NCI-H1436 (cell line): ENCODE results near the gene CD19.
"Not testable (repeated sequence)": the region's sequence is repeated elsewhere in the genome, so short reads cannot be mapped to it uniquely, and the experiment has no call there.

Experiments
- DNase-seq: peaks from one replicate; lab custom pipeline; 2025; lab: John Stamatoyannopoulos, UW

Gene CD19

DNA sequence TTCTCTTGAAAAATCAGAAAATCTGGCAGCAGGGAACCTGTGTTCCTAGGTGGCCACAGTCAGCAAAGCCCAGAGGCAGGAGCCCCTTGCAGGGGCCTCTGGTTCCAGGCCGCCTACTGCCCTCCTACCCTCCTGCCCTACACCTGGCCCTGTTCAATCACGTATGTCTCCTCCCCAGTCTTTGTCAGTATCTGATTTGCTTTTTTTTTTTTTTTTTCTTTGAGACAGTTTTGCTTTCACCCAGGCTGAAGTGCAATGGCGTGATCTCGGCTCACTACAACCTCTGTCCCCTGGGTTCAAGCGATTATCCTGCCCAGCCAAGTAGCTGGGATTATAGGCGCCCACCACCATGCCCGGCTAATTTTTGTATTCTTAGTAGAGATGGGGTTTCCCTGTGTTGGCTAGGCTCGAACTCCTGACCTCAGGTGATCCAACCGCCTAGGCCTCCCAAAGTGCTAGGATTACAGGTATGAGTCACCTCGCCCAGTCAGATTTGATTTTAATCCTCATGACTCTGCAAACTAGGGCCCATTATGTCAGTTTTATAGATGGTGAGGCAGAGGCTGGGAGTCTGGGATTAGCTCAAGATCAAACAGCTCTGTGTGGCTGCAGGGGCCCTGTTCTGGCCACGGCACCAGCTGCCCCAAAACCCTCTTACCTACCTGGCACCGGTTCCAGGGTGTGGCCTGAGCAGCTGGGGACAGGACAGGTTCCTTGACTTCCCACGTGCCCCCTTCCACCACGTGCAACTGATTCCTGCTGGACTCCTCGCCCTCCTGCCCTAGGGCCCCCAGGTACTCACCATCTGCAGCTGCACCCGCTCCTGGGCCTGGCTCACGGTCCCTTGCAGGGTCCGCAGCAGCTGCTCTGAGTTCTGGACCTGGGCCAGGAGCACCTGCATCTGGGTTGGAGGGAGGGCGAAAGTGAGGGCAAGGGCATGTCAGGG lies 21.4 kb upstream of the CD19 start:
- no peak for DNase-seq

DNA sequence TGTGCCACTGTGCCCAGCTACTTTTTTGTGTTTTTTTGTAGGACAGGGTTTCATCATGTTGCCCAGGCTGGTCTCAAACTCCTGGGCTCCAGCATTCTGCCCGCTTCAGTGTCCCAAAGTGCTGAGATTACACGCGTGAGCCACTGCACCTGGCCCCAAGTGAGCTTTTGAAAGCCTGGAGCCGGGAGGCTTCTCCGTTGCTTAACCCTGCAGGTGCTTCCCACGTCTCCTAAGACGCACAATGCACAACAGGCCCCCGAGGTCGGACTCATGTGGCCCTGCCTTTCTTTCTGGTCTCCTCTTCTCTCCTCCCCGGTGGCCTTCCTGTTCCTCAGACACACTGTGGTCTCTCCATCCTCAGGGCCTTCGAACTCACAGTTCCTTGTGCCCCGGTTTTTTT lies 19.2 kb upstream of the CD19 start:
- DNase-seq = no peak

DNA sequence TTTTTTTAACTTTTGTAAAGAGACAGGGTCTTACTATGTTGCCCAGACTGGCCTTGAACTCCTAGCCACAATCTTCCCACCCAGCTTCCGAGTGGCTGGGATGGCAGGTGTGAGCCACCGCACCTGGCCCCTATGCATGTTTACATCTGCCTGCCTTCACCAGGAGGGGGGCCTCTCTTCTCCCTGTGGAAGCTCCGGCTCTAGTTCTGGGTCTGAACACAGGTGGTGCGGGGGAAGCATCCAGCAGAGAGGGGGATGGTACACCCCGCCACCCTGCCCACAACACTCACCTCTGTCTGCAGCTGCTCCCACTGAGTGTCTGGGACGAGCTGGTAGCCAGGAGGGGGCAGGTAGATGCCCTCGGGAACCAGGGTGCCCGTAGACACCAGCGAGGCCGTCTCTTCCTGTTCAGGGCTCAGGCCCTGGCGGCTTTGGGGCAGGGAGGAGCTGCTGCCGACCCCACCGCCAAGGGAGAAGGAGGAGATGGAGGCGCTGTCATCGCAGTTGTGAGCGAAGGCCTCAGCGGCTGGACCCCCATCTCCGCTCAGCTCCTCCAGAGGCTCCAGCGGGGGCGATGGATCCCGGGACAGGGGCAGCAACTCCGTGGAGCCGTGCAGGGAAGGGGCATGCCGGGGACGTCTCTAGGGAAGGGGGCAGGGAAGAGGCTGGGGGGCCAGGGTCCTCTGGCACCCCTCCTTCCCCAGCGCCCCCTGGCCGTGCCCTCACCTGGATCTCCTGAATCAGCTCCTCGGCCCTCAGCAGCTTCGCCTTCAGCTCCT lies 17.6 kb upstream of the CD19 start:
- DNase-seq = no peak

DNA sequence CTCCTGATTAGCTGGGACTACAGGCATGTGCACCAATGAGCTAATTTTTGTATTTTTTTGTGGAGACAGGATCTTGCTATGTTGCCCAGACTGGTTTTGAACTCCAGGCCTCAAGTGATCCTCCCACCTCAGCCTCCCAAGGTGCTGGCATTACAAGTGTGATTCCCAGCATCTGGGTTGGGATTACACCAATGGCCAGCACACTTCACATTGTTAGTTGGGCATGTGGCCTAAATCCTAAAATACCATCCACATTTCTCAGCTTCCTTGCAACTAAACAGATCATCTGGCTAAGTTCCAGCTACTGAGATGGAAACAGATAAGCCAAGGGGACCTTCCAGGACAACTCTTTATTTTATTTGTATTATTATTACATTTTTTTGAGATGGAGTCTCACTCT lies 16.6 kb upstream of the CD19 start:
- no peak for DNase-seq

DNA sequence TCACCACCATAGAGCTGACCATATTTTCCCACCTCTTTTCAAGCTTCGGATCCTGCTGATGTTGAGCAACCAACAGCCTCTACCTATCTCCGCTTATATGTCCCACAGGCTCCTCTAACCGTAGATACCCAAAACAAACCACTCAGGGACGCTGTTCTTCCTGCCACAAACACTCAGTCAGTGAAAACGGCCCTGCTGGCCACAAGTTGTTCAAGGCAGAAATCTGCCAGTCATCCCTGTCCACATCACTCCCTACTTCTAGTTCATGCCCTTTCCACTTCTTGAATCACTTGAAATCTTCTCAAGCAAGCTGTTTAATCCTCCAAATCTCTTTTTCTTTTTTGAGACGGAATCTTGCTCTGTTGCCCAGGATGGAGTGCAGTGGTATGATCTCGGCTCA lies 14.7 kb upstream of the CD19 start:
- DNase-seq = no peak

DNA sequence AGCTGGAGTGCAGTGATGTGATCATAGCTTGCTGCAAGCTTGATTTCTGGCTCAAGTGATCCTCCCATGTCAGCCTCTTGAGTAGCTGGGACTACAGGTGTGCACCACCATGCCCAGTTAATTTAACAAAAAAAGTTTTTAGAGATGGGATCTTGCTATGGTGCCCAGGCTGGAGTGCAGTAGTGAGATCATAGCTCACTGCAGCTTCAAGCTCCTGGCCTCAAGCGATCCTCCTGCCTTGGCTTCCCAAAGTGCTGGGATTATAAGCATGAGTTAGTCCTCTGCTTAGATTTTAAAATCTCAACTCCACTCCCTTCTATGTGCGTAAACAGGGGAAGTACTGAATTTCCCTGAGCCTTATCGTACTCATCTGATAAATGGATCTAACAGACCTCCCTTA lies 13.1 kb upstream of the CD19 start:
- DNase-seq = no peak

DNA sequence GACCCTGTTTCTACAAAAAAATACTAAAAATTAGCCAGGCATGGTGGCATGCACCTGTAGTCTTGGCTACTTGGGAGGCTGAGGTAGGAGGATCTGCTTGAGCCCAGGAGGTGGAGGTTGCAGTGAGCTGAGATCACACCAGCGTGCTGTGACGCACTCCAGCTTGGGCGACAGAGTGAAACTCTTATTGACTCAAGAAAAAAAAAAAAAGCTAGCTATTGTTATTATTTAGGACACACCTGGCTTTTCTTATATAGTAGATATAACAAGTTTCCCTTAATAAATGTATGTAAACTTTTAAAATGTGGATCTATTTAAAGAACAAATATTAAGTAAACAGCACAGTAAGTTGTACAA lies 8.6 kb upstream of the CD19 start:
- no peak for DNase-seq

DNA sequence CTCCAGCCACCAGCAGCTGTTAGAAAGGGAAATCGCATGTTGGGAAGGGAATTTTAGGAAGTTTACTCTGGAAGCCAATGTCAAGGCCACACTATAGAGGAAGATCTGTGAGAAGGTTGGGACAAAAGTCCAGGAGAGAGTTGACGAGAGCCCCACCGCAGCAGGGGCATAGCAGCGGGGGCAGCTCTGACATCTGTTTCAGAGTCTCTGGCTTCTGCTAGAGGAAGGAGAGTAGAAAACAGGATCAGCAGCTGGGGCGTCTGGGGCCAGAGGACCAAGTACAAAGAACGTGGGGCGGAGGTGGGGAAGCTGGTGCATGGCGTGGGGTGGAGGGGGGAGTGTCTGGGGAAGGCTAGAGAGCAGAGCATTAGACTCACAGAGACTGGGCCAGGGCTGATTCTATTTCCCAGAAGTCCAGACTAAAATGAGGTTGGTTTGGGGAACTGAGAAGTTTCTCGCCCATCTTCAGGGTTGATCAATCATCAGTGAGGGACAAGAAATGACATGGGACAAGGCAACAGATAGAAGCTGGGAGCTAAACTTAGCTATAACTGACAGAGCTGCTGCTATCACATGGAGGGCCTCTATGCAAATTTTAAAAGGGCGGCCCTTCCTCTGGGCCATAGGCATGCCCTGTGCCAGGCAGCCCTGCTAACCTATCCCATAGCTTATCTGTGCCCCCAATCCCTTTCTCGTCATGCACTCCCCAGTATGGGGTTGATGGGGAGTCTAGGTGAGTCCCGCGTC lies 7.9 kb upstream of the CD19 start:
- DNase-seq = no peak

DNA sequence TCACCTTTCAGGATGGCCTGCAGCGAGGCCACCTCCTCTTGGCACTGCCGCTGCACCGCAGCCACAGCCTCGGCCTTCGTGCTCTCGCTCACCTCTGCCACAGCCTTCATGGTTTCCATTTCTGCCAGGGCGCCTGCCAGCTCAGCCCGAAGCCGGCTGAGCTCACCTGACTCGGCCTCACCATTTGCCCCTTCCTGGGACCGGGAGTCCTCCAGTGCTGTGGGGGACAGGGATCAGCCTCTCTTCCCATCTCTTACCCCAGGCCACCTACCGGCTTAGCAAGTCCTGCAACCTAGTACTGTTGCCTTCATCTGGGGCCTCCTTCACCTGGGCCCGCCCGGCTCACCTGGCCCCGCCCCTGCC lies 7.4 kb upstream of the CD19 start:
- DNase-seq = no peak

DNA sequence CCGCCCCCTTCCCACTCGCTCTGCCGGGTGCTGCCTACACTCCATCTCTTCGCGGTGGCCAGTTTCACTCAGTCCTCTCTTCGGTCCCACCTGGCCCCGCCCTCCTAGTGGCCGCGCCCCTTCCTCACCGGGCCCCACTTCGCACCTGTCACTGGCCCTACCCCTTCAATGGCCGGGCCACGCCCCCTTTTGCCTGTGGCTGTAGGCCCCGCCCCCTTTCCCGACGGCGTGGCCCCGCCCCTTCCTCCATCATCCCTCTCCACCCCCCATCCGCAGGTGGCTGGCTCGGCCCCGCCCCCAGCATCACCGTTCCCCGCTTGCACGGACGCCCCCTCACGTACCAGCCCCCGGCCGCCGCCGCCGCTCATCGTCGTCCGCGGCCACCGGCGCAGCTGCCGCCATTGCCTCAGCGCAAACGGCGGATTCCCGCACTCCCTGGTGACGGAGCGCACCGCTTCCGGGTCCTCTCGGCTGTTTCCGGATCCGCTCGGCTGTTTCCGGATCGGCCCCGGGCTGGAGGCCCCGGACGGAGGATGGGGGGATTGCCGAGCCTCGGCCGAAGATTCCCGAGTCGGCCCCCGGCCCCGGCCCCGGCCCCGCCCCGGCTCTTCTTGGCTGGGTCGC lies 6.9 kb upstream of the CD19 start, which contains the start of gene RABEP2:
RABEP2 (minus strand) TSS at position 477 of the 624 bp plus-strand sequence; CDS start at position 402, 75 bp downstream.
- peak; percentile 94 for DNase-seq

DNA sequence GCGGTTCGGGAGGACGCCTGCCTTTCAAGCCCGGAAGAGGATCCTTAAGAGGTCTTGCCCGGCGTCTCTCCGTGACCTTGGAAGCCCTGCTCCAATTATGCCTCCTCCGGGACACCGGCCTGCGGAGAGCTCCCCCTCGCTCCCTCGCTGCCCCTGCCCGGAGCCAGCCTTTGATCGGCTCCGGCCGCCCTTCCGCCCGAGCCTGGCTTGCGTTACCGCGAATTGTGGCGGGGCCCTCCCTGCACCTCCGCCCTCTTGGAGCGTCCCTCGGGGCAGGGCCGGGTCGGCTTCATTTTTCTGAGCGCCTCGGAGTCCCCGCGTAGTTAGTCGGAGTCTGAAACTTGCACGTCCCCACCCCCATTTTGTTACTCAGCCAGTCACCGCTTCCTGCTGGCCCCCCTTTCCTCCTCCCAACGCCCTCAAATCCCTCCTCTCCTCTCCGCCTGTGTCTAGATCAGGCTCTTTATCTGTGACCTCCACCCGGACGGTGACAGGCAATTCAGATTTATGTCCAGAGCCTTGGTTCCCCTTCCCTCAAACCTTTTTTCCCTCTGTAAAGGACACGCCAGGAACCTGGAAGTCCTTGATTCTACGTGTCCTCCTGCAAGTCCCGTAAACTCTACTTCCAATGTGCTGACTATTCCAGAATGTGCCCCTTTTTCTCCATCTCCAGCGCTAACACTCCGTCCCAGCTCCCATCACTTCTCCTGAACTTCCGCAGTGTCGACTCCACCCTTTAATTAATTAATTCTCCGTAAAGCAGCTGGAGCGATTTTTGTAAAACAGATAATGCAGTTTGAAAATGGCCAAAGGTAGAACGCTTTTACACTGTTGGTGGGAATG lies 6.2 kb upstream of the CD19 start:
- peak; percentile 52 for DNase-seq

DNA sequence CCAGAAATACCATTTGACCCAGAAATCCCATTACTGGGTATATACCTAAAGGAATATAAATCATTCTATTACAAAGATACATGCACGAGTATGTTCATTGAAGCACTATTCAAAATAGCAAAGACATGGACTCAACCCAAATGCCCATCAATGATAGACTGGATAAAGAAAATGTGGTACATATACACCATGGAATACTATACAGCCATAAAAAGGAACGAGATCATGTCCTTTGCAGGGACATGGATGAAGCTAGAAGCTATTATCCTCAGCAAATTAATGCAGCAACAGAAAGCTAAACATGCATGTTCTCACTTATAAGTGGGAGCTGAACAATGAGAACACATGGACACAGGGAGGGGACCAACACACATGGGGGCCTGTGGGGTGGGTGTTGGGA lies 5.5 kb upstream of the CD19 start:
- not testable (repeated sequence) for DNase-seq

DNA sequence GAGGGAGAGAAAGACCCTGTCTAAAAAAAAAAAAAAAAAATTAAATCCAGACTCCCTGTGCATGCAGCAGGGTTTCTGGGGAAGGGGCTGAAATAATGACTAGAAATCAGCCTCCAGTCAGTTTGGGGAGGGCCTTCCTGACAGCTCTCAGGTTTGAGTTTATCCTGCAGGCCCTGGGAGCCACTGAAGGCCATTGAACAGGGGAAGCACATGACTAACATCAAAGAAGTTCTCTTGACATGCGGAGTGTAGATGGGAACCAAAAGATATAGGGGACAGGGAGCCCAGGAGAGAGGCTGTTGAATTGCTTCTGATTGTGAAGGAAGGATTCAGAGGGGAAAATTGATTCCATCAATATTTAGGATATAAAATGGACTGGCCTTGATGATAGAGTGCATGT lies 4.0 kb upstream of the CD19 start:
- no peak for DNase-seq

DNA sequence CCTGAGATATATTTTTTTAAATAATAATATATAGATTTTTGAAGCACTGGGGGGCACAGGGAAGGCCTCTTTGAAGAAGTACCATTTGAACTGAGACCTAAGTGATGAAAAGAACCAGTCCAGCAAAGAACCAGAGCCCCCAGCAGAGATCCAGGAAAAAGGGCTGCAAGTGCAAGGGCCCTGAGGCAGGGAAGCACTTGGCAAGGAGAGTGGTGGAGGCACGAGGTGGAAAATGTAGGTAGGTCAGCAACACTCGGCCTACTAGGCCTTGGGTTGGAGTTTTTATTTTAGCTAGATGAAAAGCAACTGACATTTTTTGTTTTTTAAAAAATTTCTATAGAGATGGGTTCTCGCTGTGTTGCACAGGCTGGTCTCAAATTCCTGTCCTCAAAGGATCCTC lies 1.6 kb upstream of the CD19 start:
- DNase-seq = no peak

DNA sequence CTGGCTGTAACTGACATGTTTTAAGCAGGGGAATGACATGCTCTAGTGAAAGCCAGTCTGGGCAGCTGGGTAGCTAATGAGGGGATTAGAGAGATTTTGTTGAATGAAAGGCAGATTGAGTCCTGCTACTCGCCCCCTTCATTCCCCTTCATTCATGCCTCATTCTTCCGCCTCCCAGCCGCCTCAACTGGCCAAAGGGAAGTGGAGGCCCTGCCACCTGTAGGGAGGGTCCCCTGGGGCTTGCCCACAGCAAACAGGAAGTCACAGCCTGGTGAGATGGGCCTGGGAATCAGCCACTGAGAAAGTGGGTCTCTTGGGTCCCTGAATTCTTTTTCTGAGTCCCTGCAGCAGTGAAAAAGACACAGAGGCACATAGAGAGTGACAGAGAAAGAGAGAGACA lies 1.1 kb upstream of the CD19 start:
- DNase-seq = peak; percentile 50

DNA sequence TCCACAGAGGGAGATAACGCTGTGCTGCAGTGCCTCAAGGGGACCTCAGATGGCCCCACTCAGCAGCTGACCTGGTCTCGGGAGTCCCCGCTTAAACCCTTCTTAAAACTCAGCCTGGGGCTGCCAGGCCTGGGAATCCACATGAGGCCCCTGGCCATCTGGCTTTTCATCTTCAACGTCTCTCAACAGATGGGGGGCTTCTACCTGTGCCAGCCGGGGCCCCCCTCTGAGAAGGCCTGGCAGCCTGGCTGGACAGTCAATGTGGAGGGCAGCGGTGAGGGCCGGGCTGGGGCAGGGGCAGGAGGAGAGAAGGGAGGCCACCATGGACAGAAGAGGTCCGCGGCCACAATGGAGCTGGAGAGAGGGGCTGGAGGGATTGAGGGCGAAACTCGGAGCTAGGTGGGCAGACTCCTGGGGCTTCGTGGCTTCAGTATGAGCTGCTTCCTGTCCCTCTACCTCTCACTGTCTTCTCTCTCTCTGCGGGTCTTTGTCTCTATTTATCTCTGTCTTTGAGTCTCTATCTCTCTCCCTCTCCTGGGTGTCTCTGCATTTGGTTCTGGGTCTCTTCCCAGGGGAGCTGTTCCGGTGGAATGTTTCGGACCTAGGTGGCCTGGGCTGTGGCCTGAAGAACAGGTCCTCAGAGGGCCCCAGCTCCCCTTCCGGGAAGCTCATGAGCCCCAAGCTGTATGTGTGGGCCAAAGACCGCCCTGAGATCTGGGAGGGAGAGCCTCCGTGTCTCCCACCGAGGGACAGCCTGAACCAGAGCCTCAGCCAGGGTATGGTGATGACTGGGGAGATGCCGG lies 769 bp downstream of the CD19 start:
- DNase-seq = no peak

DNA sequence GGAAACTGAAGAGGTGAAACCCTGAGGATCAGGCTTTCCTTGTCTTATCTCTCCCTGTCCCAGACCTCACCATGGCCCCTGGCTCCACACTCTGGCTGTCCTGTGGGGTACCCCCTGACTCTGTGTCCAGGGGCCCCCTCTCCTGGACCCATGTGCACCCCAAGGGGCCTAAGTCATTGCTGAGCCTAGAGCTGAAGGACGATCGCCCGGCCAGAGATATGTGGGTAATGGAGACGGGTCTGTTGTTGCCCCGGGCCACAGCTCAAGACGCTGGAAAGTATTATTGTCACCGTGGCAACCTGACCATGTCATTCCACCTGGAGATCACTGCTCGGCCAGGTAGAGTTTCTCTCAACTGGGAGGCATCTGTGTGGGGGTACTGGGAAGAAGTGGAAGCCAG lies 1.4 kb downstream of the CD19 start:
- DNase-seq = no peak

DNA sequence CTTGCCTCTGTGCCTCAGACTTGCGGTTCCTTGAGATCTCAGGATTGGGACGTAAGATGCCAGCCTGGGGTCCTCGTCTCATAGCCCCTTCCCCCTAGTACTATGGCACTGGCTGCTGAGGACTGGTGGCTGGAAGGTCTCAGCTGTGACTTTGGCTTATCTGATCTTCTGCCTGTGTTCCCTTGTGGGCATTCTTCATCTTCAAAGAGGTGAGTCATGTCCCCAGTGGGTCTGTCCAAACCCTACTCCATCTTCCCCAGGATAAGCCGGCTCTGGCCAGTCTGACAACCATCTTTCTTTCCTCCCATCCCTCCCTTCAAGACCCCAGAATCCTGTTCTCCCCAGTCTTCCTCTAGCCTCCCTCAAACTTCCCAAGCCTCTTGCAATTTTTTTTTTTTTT lies 3.6 kb downstream of the CD19 start:
- DNase-seq = no peak

DNA sequence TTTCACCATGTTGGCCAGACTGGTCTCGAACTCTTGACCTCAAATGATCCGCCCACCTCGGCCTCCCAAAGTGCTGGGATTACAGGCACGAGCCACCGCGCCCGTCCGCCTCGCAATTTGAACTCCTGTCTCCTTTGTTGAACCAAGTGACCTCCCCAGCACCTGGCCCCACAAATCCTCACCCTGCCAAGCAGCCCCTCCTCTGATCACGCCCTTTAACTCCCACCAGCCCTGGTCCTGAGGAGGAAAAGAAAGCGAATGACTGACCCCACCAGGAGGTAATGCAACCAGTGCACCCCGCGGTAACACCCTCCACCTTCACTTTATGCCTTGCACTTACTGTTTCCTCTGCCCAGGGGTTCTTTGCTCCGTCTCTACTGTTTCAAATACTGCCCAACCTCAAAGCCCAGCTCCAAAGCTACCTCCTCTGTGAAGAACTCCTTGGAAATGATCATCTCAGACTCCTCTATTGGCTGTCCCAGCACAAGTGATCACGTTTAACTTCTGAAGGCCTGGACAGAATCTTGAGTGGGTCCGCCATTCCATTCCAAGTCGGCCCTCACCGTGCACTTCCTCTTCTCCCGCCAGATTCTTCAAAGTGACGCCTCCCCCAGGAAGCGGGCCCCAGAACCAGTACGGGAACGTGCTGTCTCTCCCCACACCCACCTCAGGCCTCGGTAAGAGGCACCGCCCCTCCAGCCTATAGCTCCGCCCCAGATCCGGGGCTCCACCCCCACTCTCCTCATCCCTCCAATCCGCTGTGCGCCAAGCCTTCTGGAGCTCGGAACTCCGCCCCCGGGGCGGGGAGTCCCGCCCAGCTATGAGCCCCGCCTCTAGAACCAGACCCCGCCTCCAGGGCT lies 4.4 kb downstream of the CD19 start:
- DNase-seq = no peak
